ENCODE measurements around the gene MAD1L1. TPM values are rescaled to one million over a fixed set of nuclear protein-coding genes. Genes with fewer than 3 reads are reported as not detected.

The MAD1L1 gene
- total RNA-seq, 1 experiment from 2014 or later: 163 TPM

GRCh38 chr7:2104107-2104710, 128.5 kb downstream of the MAD1L1 start:
- in situ Hi-C loops (cut with HindIII; ENCODE audit: low sequenced_read_pairs): no loop called here
- DNase-seq (ENCODE audit: low spot score): peak; percentile 74

GRCh38 chr7:2103071-2103898, 129.5 kb downstream of the MAD1L1 start:
- in situ Hi-C loops (cut with HindIII; ENCODE audit: low sequenced_read_pairs): no loop called here
- no peak for DNase-seq (ENCODE audit: low spot score)

GRCh38 chr7:2102375-2102723, 130.4 kb downstream of the MAD1L1 start:
- in situ Hi-C loops (cut with HindIII; ENCODE audit: low sequenced_read_pairs): no loop called here
- no peak for DNase-seq (ENCODE audit: low spot score)

DNA sequence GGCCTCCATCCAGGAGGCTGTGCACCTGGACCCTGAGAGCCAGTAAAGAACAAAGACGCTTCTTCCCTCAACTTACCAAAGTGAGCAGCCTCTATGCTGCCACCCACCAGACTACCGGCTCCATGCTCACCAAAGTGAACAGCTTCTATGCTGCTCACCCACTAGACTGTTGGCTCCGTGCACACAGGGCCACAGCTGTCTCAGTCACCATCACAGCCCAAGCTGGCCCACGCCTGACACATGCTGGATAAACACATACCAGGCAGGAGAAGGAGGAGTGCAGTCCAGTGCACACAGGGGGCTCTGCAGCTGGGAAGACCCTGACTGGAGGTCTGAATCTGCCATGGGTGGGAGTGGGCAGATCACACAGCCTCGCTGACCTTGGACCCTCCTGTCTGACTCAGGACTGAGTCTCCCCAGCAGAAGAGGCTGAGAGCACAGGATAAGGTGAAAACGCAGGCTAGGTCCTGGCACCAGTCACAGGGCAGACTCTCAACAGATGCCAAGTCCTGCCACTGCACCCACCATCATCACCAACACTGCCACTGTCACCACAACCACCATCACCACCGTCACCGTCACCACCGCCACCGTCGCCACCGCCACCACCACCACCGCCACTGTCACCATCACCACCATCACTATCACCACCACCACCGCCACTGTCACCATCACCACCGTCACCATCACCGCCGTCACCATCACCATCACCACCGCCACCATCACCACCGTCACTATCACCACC, 130.9 kb downstream of the MAD1L1 start:
- DNase-seq (ENCODE audit: low spot score): no peak
- in situ Hi-C loops (cut with HindIII; ENCODE audit: low sequenced_read_pairs): no loop called here

- peak; percentile 49 for DNase-seq (ENCODE audit: low spot score)
- in situ Hi-C loops (cut with HindIII; ENCODE audit: low sequenced_read_pairs): no loop called here
Observed at GRCh38 chr7:2100278-2101208, 132.2 kb downstream of the MAD1L1 start.

DNA sequence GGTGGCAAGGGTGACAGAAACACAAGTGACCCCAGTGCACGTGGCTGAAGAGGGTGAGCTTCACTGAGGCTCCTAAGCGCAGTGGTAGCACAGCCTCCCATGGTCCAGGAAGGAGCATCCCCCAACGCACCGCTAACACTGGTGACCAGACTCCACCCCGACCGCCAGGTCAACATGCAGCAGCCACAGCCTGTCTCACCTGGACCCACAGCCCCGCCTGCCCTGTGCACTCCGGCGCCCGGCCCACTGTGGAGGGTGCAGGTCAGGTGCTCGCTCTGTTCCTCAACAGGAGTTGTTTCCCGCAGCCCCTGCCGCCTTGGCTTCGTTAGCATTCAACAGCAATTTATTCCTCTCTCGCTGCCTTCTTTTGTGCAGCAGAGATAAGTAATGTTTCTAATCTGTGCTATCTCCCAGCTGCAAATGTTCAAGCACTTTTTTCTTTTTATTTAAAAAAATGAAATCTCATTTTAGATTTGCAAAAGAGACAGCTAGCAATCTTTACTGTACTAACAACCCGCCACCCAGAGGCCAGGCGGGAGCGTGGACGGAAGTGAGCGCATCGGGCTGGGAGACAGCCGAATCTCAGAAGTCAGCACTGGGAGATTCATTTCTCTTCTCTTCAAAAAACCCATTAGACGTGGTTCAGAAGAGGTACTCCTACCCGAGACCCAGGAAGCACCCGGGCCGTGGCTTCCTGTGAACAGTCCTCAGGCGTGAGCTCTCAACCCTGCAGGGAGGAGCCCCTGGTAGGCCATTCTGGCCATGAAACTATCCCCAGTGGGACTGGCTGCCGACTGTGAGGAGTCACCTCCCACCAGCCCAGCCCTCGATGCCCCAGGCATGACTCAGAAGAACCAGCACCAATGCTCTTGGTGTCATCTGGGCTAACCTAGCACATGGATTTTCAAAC, 133.4 kb downstream of the MAD1L1 start:
- DNase-seq (ENCODE audit: low spot score): no peak
- in situ Hi-C loops (cut with HindIII; ENCODE audit: low sequenced_read_pairs): no loop called here

DNA sequence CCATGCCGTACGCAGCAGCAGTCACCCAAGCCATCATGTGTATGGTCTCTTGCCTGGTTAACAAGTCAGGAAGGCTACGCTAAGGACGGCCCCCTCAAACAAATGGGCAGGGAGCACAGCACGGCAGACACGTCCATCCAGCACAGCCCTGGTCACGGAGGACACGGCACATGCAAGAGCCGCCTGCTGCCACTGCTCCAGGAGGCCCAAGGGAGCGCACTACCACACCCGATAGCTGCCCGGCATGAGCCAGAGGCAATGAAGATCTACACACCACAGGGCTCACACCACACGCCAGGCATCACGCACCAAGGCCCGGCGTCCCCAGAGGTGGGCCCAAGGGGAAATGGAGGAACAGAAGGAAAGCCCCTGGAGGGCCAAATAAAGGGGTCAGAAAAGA, 134.2 kb downstream of the MAD1L1 start:
- no peak for DNase-seq (ENCODE audit: low spot score)
- in situ Hi-C loops (cut with HindIII; ENCODE audit: low sequenced_read_pairs): no loop called here

GRCh38 chr7:2098056-2098455, 134.7 kb downstream of the MAD1L1 start:
- DNase-seq (ENCODE audit: low spot score): no peak
- in situ Hi-C loops (cut with HindIII; ENCODE audit: low sequenced_read_pairs): no loop called here

GRCh38 chr7:2097492-2097891, 135.3 kb downstream of the MAD1L1 start:
- DNase-seq (ENCODE audit: low spot score): no peak
- in situ Hi-C loops (cut with HindIII; ENCODE audit: low sequenced_read_pairs): no loop called here

GRCh38 chr7:2096692-2097387, 135.9 kb downstream of the MAD1L1 start:
- in situ Hi-C loops (cut with HindIII; ENCODE audit: low sequenced_read_pairs): no loop called here
- no peak for DNase-seq (ENCODE audit: low spot score)

DNA sequence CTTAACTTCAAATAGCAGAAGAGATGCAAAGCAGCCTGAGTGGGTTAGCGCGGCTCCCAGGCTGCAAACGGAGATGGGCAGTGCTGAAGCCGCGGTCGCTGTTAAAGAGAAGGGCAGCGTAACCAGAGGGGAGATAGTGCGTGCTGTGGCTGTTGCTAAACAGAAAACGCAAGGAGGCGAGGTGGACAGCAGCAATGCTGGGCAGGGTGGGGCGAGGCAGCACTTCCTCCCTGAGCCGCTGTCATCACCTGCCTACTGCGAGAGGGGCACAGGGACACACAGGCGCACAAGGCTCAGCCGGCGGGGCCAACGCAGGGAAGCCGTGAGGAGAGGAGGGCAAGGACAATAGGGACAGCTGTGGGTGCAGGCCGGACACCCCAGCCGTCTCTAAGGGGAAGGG, 137.3 kb downstream of the MAD1L1 start:
- DNase-seq (ENCODE audit: low spot score): no peak
- in situ Hi-C loops (cut with HindIII; ENCODE audit: low sequenced_read_pairs): no loop called here

GRCh38 chr7:2094454-2095045, 138.2 kb downstream of the MAD1L1 start:
- in situ Hi-C loops (cut with HindIII; ENCODE audit: low sequenced_read_pairs): no loop called here
- no peak for DNase-seq (ENCODE audit: low spot score)

DNA sequence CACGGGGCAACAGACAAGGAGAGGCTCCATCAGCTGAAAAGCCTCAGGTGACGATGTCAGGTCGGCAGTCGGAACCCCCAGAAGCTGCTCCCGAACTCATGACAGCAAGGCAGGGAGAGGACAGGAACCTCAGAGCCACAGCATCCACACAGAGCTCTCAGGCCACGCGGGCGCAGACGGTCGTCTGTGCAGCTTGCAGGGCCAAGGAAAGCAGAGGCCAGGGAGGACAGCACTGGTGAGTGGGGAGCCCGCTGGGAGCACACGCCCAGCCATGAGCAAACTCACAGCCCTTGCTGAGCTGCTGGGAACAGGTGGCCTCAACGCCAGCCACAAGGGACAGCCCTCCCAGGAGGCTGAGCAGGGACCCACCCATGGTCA, 138.9 kb downstream of the MAD1L1 start:
- in situ Hi-C loops (cut with HindIII; ENCODE audit: low sequenced_read_pairs): no loop called here
- DNase-seq (ENCODE audit: low spot score): no peak

GRCh38 chr7:2093215-2093842, 139.4 kb downstream of the MAD1L1 start:
- in situ Hi-C loops (cut with HindIII; ENCODE audit: low sequenced_read_pairs): no loop called here
- DNase-seq (ENCODE audit: low spot score): no peak

- DNase-seq (ENCODE audit: low spot score): no peak
- in situ Hi-C loops (cut with HindIII; ENCODE audit: low sequenced_read_pairs): no loop called here
Observed at GRCh38 chr7:2092279-2092678, 140.5 kb downstream of the MAD1L1 start.

- in situ Hi-C loops (cut with HindIII; ENCODE audit: low sequenced_read_pairs): no loop called here
- no peak for DNase-seq (ENCODE audit: low spot score)
Observed at GRCh38 chr7:2090526-2091520, 141.9 kb downstream of the MAD1L1 start.

All from G401 (cell line).